SK-N-SH (cell line): Measurements from ENCODE around the gene DDAH1. TPM values are rescaled to one million over a fixed set of nuclear protein-coding genes. Genes with fewer than 3 reads are reported as not detected.

Experiments used
- CTCF ChIA-PET: fragments of 300-600, 350-600 bp; formaldehyde crosslinking; extraction: SDS; loops from one replicate; lab custom pipeline; 2021; lab: Yijun Ruan, JAX
- POLR2A ChIA-PET: fragments of 350-600 bp; sonication (Branson Sonifier 250); formaldehyde crosslinking; extraction: SDS; loops from one replicate; lab custom pipeline; 2020; ENCODE audit warnings: antibody characterized with exemption, inconsistent platforms; lab: Yijun Ruan, JAX
- DNase-seq: peaks from one replicate; pipeline ENCODE4 v3.0.0; 2012
- H2AFZ ChIP-seq: fragments of 200-600 bp; sonication (generic); 2 replicates; pipeline ENCODE4 v1.8.1; 2016; ENCODE audit warnings: antibody characterized with exemption, mild to moderate bottlenecking, low read depth
- H3F3A ChIP-seq: fragments of 200-600 bp; sonication (generic); replicated peaks from 2 replicates; pipeline ENCODE3; 2016; ENCODE audit warnings: antibody characterized with exemption, mild to moderate bottlenecking; ENCODE audit not compliant: insufficient read depth
- H3K27ac ChIP-seq, 2 experiments: fragments of 200-500 bp in 1 of 2; fragments of 200-600 bp in 1 of 2; sonication (Bioruptor generic) in 1 of 2; sonication (generic), shearing (Covaris generic) in 1 of 2; 2 replicates each; pipeline versions ENCODE4 v1.5.1 to v1.6.1; 2014 to 2016; ENCODE audit warnings: low read depth in 2 of 2, inconsistent platforms in 1 of 2, low read length in 1 of 2, mild to moderate bottlenecking in 1 of 2, mixed read lengths in 1 of 2
- H3K27me3 ChIP-seq: fragments of 200-600 bp; sonication (generic), shearing (Covaris generic); 2 replicates; pipeline ENCODE4 v1.6.1; 2016; ENCODE audit warnings: mixed run types; ENCODE audit not compliant: insufficient read depth
- H3K36me3 ChIP-seq, 2 experiments: fragments of 200-500 bp in 1 of 2; fragments of 200-600 bp in 1 of 2; sonication (Bioruptor generic) in 1 of 2; sonication (generic) in 1 of 2; replicated peaks in 1 of 2; 2 replicates each; pipeline versions ENCODE3 to v1.5.1; 2014 to 2016; ENCODE audit warnings: low read length in 1 of 2, mild to moderate bottlenecking in 1 of 2; ENCODE audit not compliant: insufficient read depth in 2 of 2, control insufficient read depth in 1 of 2
- H3K4me1 ChIP-seq, 2 experiments: fragments of 200-500 bp in 1 of 2; fragments of 200-600 bp in 1 of 2; sonication (Bioruptor generic) in 1 of 2; sonication (generic), shearing (Covaris generic) in 1 of 2; 2 replicates each; pipeline versions ENCODE4 v1.5.1 to v1.6.1; 2014 to 2016; ENCODE audit warnings: low read depth in 1 of 2, low read length in 1 of 2, mixed run types in 1 of 2; ENCODE audit not compliant: insufficient read depth in 2 of 2, control insufficient read depth in 1 of 2
- H3K4me2 ChIP-seq: fragments of 200-600 bp; sonication (generic), shearing (Covaris generic); 2 replicates; pipeline ENCODE4 v1.6.1; 2017; ENCODE audit warnings: mixed run types
- H3K4me3 ChIP-seq, 2 experiments: fragments of 200-500 bp in 1 of 2; fragments of 200-600 bp in 1 of 2; sonication (Bioruptor generic) in 1 of 2; sonication (generic), shearing (Covaris generic) in 1 of 2; 2 replicates each; pipeline versions ENCODE4 v1.5.1 to v1.8.1; 2014 to 2016; ENCODE audit warnings: low read depth in 2 of 2, inconsistent platforms in 1 of 2, low read length in 1 of 2, mild to moderate bottlenecking in 1 of 2, mixed read lengths in 1 of 2, moderate library complexity in 1 of 2
- H3K79me2 ChIP-seq: fragments of 200-600 bp; sonication (generic); 2 replicates; pipeline ENCODE4 v1.8.1; 2017; ENCODE audit warnings: mild to moderate bottlenecking; ENCODE audit not compliant: insufficient read depth
- H3K9ac ChIP-seq: fragments of 200-600 bp; sonication (generic); 2 replicates; pipeline ENCODE4 v1.6.1; 2017; ENCODE audit warnings: mixed run types
- H3K9me2 ChIP-seq: fragments of 200-600 bp; sonication (generic); 2 replicates; pipeline ENCODE4 v1.6.1; 2017; ENCODE audit warnings: mixed run types
- H3K9me3 ChIP-seq: fragments of 200-600 bp; sonication (generic); 2 replicates; pipeline ENCODE4 v1.6.1; 2017; ENCODE audit warnings: mixed run types, mild to moderate bottlenecking, moderate library complexity
- H4K20me1 ChIP-seq: fragments of 200-600 bp; sonication (generic); 2 replicates; pipeline ENCODE4 v1.6.1; 2017; ENCODE audit warnings: mild to moderate bottlenecking, mixed run types; ENCODE audit not compliant: insufficient read depth
- CHD2 ChIP-seq: fragments of 150-350 bp; IDR thresholded peaks from 2 replicates; pipeline ENCODE4 v1.6.1; 2018; ENCODE audit warnings: low read length; ENCODE audit not compliant: partially characterized antibody
- CTCF ChIP-seq: fragments of 200-600 bp; sonication (generic); IDR thresholded peaks from 2 replicates; pipeline ENCODE4 v1.6.1; 2017; ENCODE audit warnings: antibody characterized with exemption, mild to moderate bottlenecking, moderate library complexity
- ELF1 ChIP-seq: IDR thresholded peaks from 2 replicates; pipeline ENCODE4 v1.4.0; 2012
- EP300 ChIP-seq, 2 experiments: IDR thresholded peaks; 2 replicates each; pipeline versions ENCODE4 v1.4.0 to v1.6.1; 2012; ENCODE audit warnings: borderline replicate concordance in 1 of 2, low read depth in 1 of 2, low read length in 1 of 2
- EZH2phosphoT487 ChIP-seq: fragments of 200-600 bp; sonication (generic); IDR thresholded peaks from 2 replicates; pipeline ENCODE4 v1.6.1; 2017; ENCODE audit warnings: low read depth, mixed run types, mild to moderate bottlenecking, antibody characterized with exemption, moderate library complexity, borderline replicate concordance
- FOXJ3 ChIP-seq: sonication (generic); formaldehyde crosslinking; IDR thresholded peaks from 2 replicates; pipeline ENCODE4 v1.5.1; 2020; ENCODE audit warnings: mild to moderate bottlenecking, missing genetic modification reagents
- GABPA ChIP-seq: IDR thresholded peaks from 2 replicates; pipeline ENCODE4 v1.4.0; 2012; ENCODE audit warnings: low read depth, mild to moderate bottlenecking
- IRF3 ChIP-seq: fragments of 150-350 bp; IDR thresholded peaks from 2 replicates; pipeline ENCODE4 v1.6.1; 2016; ENCODE audit warnings: mild to moderate bottlenecking, low read depth, low read length
- JUND ChIP-seq: IDR thresholded peaks from 2 replicates; pipeline ENCODE4 v1.4.0; 2012
- MXI1 ChIP-seq: IDR thresholded peaks from 2 replicates; pipeline ENCODE4 v1.6.1; 2012; ENCODE audit warnings: mild to moderate bottlenecking, low read depth, low read length, improper control_type of control experiment
- NFIC ChIP-seq: IDR thresholded peaks from 2 replicates; pipeline ENCODE4 v1.4.0; 2012; ENCODE audit warnings: borderline replicate concordance
- NRF1 ChIP-seq: IDR thresholded peaks from 2 replicates; pipeline ENCODE4 v1.6.1; 2012; ENCODE audit warnings: low read depth, mild to moderate bottlenecking, low read length
- PBX3 ChIP-seq: IDR thresholded peaks from 2 replicates; pipeline ENCODE4; 2012
- RCOR1 ChIP-seq: fragments of 150-350 bp; IDR thresholded peaks from 2 replicates; pipeline ENCODE4 v1.6.1; 2017; ENCODE audit warnings: antibody characterized with exemption, low read length
- RFX5 ChIP-seq: IDR thresholded peaks from 2 replicates; pipeline ENCODE4 v1.6.1; 2012; ENCODE audit warnings: mild to moderate bottlenecking, improper control_type of control experiment, low read length
- RXRA ChIP-seq: IDR thresholded peaks from 2 replicates; pipeline ENCODE4 v1.4.0; 2012; ENCODE audit warnings: low read depth, mild to moderate bottlenecking, borderline replicate concordance
- SIN3A ChIP-seq: IDR thresholded peaks from 2 replicates; pipeline ENCODE4 v1.6.1; 2012; ENCODE audit warnings: low read depth, mild to moderate bottlenecking, low read length, moderate library complexity, borderline replicate concordance
- USF2 ChIP-seq: fragments of 150-350 bp; IDR thresholded peaks from 2 replicates; pipeline ENCODE4 v1.6.1; 2017; ENCODE audit warnings: antibody characterized with exemption, low read length, low read depth, borderline replicate concordance
- YY1 ChIP-seq: IDR thresholded peaks from 2 replicates; pipeline ENCODE4 v1.4.0; 2012; ENCODE audit warnings: low read depth, mild to moderate bottlenecking
- WGBS: methylation state at CpG from one replicate; pipeline ENCODE4 v1.1.6; 2017; ENCODE audit warnings: low lambda C conversion rate; 5-methylcytosine and 5-hydroxymethylcytosine counted together
- polyA plus RNA-seq, 3 experiments: library from polyadenylated mRNA; depleted of rRNA; stranded (reverse); fragments of >200 nt; gene quantifications; 2 replicates each; pipeline ENCODE4 v1.2.3, GENCODE V29; 2012
- TF ChIP-seq, protein P1 (sequence below): IDR thresholded peaks from 2 replicates; pipeline ENCODE4 v1.4.0; 2012; ENCODE audit warnings: low read depth, borderline replicate concordance

Gene DDAH1
- polyA plus RNA-seq, 1 of the 3 experiments (the other 2 are of a cell fraction) = 64.3 TPM

GRCh38 chr1:85378534-85378933 is 86.4 kb downstream of the DDAH1 start:
- Histone ChIP-seq H3K4me3 (no peak overlapping the region), H3K4me1 (peaks cover 9 to 34% of the 10 kb centered on the region in 2 experiments; a peak in 3 of 4 replicates), H3F3A (peaks cover 11% of the 10 kb centered on the region), H3K27me3 (no peaks in the 10 kb centered on the region), H3K36me3 (peaks cover 0 to 23% of the 10 kb centered on the region in 2 experiments), H4K20me1 (no peaks in the 10 kb centered on the region), H3K9ac (no peak overlapping the region), H3K79me2 (peaks cover 100% of the 10 kb centered on the region), H3K4me2 (no peak overlapping the region), H2AFZ (no peak overlapping the region), H3K27ac (no peak overlapping the region), H3K9me3 (peaks cover 7% of the 10 kb centered on the region), H3K9me2 (no peaks in the 10 kb centered on the region)
- ChIA-PET CTCF (interaction anchor here (0.8 to 2.1 kb wide), 2 partner anchors 11 to 125 kb away, joined by 3 to 9 read pairs; no protein-coding TSS in a partner anchor), POLR2A (no interaction called here)
- 100% methylated on average over 1 of the region's 2 CpGs for WGBS
- DNase-seq = no peak
- TF ChIP-seq EZH2phosphoT487 = no peak
- TF ChIP-seq SIN3A = no peak
- TF ChIP-seq IRF3 = no peak
- no peak for TF ChIP-seq JUND
- TF ChIP-seq CHD2 = no peak
- no peak for TF ChIP-seq CTCF
- no peak for TF ChIP-seq GABPA
- TF ChIP-seq RFX5 = no peak
- no peak for TF ChIP-seq RXRA
- TF ChIP-seq USF2 = no peak
- TF ChIP-seq FOXJ3 = no peak
- TF ChIP-seq PBX3 = no peak
- TF ChIP-seq NRF1 = no peak
- TF ChIP-seq, protein P1, sequence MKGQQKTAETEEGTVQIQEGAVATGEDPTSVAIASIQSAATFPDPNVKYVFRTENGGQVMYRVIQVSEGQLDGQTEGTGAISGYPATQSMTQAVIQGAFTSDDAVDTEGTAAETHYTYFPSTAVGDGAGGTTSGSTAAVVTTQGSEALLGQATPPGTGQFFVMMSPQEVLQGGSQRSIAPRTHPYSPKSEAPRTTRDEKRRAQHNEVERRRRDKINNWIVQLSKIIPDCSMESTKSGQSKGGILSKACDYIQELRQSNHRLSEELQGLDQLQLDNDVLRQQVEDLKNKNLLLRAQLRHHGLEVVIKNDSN = no peak
- TF ChIP-seq MXI1 = no peak
- TF ChIP-seq YY1 = no peak
- no peak for TF ChIP-seq ELF1
- no peak for TF ChIP-seq NFIC
- TF ChIP-seq RCOR1 = no peak
- no peak for TF ChIP-seq EP300 (IDR thresholded peaks at IDR 0.05; ENCODE audit: borderline replicate concordance in 1 of 2, low read depth in 1 of 2, low read length in 1 of 2)
